Dermis microvascular lymphatic vessel endothelial cell (primary cell): ENCODE results near the gene CCND3. TPM values are rescaled to one million over a fixed set of nuclear protein-coding genes. Genes with fewer than 3 reads are reported as not detected.
A peak's percentile ranks its signal among the peaks of the same experiment; 100 is the strongest.

ENCODE experiments used
- DNase-seq, 2 donors: peaks; one replicate each; pipeline versions ENCODE4 v3.0.0 to v3.0.0-alpha.2; 2010; ENCODE audit warnings: low read depth in 2 of 2
- total RNA-seq: library from RNA; depleted of rRNA; stranded (reverse); fragments of >200 nt; gene quantifications from 2 replicates; pipeline ENCODE4 v1.2.1, GENCODE V29; 2014

The CCND3 gene
- total RNA-seq, 1 donor from 2014 or later = 31.3 TPM

DNA sequence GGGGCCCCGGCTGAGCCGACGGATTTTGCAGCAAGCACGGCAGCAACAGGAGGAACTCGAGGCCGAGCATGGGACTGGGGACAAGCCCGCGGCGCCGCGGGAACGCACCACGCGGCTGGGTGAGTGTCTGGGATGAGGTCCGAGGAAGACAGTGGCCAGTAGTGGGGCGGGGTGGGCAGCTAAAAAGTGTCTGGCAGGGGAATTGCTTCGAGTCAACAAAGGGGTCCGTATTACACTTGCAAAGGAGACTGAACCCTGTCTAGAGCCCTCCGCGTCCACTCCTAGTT, 20.0 kb downstream of the CCND3 start:
- no peak for DNase-seq

DNA sequence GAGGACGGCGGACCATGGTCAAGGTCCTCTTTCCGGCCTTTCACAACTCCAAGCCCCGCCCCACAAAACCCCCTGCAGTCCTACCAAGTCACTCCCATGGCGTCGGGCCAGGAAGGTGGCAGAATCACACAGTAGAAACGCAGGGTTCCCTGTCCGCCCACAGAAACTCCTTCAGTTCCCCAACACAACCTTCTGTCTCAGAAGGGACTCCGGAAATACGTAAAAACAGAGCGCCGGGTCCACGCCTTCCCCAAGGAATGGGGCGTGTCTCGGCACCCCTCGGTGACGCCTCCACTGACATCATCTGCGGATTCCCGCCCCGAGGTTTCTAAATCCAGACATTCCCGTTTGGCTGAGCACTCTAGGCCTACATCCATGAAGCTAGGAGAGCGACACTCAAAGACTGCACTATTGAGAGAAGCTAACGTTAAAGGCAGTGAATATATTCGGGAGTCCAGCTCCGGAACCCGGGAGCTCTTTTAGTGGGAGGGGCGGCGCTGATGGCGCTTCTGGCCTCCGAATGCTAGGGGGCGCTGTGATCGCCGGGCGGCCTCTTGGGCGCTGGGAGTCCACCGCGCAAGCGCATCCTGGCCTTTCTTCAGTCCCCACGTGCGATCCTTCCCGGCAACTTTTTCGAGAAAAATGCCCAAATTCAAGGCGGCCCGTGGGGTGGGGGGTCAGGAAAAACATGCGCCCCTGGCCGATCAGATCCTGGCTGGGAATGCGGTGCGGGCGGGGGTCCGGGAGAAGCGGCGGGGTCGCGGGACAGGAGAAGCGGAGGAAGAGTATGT, 20.5 kb downstream of the CCND3 start, which contains the start of the genes BYSL and MED20:
Gene BYSL, plus strand, starts transcription at position 579 of the 791 bp plus-strand sequence. Its CDS starts 64 bp downstream, at position 643.
Gene MED20, minus strand, starts transcription at position 219 of the 791 bp plus-strand sequence. Its CDS starts 121 bp downstream, at position 98.
- DNase-seq = peak; percentile 79 to 95

DNA sequence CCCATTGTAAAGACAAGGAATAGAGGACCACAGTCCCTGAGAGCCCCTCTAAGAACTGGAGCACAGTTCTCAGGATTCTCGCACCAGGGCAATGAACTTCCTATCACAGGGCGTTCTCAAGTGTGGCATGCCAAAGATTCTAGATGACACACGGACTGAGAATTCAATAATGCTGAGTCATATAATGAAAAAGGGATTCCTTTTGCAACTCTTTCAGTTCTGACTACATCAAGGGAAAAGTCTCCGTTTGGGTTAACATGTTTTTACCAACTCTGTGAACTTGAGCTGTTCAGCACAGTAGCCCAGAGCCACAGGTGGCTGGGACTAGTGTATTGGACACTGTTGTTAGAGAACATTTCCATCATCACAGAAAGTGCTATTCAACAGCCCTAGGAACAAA, 24.1 kb downstream of the CCND3 start:
- DNase-seq = peak in 1 of 2 donors; percentile 83

DNA sequence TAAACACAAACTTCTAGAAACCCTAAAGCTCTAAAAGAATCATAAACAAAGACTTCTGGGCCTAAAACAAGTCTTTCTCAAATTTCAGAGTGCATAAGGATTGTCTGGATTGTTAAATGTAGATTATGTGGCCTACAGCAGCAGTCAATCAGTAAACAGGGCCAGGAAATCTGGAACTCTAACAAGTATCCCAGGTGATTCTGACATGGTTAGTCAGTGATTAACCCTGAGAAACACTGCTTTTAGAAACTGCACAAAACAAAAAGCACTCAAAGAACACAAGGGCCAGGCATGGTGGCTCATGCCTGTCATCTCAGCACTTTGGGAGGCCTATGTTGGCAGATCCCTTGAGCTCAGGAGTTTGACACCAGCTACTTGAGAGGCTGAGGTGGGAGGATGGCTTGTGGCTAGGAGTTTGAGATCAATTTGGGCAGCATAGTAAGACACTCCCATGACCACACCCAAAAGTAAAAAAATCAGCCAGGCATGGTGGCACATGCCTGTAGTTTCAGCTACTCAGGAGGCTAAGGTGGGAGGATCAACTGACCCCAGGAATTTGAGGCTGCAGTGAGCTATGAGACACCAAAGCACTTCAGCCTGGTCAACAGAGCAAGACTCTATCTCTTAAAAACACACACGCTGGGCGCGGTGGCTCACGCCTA, 26.6 kb downstream of the CCND3 start:
- DNase-seq = no peak

DNA sequence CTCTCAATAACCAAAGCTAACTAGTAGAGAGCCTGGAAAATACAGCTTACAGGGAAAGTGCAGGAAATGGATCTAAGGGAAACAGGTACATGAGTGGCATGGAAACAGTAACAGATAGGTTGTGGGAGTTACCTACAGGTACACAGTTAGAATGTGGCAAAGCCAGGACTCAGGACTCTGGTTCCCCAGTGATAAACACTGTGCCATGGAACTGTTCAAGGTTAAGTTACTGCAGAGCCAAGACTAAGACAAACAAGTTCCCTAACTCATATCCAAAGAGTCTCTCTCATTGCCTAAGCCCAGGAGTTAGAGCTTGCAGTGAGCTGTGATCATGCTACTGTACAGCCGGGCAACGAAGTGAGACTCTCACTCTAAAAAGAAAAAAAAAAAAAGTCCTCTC, 27.3 kb downstream of the CCND3 start:
- DNase-seq = no peak

DNA sequence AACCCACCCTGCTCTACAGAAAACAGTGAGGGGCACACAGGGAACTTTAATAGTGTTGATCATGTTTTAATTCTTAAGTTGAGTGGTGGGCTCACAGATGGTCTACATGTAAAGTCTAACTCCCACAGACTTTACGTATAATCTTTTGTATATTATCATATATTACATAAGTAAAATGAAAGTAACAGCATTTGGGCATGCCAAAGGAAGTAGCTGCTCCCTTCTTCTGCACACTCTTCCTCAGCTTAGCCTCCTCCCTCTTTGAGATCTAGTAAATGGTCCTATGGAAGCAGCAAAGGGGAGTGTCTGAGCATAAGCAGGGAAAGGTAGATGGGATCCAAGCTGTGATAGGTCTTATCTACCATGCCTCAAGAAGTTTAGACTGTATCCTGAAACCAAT, 31.9 kb downstream of the CCND3 start:
- DNase-seq = no peak

DNA sequence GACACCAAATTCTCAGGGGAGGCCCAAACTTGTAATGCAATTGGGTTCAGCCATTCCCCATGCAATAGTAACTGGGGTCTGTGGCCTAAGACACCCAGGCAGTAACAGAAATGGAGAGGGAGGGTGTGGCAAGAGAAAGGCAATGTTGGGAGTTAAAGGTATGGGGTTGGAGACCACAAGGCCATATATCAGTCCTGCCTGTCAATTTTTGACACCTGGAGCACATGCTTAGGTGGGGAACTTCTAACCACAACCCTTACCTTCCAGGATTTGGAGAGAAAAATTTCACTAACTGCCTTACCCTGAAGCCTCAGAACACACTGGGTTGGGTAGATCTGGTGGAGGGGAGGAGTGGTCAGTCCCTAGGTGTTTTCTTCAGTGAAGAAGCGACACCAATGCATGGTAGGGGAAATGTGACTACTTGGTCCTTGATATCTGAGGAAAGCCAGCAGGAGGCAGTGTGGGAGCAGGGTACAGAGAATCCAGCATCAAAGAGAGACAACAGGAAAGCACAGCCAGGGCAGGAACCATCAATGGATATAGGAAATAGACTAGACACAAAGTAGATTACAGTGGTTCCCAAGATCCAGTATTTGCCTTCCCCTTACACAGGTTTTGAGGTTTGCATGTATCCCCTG, 39.6 kb downstream of the CCND3 start:
- DNase-seq = peak; percentile 14 to 34

DNA sequence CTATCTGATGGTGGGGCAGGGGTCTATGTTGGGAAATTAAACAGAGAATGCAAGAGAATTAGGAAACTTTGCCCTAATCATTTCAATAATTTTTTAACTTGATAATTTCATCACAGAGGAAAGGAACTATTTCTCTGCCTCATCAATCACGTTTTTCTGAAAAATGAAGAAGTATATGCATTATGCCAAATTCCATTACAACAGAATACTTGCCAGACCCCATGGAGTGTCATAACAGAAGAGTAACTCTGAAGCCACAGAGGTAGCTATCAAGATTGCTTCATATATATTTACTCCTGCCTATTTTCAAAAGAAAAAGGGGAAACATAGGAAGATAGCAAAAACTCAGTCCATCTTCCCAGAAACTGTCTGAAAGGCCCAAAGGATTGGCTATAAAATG, 40.7 kb downstream of the CCND3 start:
- no peak for DNase-seq

DNA sequence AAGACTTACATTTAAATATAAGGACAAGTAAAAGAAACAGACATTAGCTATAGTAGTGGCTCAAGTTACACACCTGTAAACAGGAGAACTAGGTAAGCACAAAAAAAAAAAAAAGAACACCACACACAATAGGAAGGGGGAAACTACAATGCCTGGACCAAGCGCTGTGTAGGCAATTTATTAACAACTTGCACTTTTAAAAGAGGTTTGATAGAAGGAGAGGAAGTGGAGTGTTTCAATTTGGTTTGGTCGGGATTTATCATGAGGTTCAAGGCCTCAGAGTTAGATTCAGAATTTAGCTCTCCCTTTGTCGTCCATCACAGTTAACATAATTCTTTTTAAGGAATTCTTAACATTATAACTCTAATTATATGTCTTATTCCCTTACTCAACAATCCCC, 45.3 kb downstream of the CCND3 start:
- no peak for DNase-seq

DNA sequence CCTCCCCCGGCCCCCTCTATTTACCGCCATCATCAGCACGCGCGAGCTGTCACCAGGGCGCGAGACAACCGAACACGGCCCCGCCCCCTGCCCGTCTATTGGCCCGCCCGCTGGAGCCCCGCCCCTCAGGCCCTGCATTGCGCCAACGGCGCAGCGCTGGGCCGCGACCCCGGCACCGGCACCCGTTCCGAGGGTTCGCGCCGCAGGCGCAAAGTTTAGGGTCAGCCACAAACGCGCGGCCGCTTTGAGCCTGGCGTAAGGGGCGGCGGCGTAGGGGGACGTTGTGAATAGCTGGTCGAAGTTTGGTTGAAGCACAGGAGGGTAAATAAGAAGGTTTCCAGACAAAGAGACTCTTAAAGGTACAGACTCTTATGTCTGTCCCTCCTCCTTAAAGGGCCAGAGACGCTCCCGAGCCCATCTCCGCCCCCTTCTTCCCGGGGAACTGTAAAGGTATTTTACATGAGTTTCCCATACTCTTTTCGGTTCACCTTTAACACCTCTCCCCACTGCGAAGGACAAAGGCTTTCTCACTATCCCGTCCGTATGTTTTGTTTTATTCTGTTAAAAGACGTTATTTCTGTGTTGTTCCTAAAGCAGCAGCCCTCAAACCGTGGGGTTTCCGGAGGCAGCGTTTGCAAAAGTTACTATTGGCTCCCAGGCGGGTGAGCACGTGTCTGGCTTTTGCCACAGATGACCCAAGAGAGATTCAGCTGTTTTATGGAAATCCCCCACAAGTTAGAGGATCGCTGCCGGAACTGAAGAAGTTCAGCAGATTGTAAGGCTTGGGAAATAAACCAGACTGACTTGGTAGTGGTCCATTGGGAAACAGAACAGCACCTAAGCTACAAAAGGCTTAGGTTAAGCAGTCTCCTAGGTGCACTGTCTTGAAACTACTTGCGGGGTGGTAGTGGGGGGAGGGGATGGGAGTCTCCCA, 46.0 kb downstream of the CCND3 start, which contains the start of gene USP49:
Gene USP49, minus strand, starts transcription at position 76 of the 934 bp plus-strand sequence. CDS start 88,392 bp downstream, outside the sequence.
- peak; percentile 77 to 93 for DNase-seq

DNA sequence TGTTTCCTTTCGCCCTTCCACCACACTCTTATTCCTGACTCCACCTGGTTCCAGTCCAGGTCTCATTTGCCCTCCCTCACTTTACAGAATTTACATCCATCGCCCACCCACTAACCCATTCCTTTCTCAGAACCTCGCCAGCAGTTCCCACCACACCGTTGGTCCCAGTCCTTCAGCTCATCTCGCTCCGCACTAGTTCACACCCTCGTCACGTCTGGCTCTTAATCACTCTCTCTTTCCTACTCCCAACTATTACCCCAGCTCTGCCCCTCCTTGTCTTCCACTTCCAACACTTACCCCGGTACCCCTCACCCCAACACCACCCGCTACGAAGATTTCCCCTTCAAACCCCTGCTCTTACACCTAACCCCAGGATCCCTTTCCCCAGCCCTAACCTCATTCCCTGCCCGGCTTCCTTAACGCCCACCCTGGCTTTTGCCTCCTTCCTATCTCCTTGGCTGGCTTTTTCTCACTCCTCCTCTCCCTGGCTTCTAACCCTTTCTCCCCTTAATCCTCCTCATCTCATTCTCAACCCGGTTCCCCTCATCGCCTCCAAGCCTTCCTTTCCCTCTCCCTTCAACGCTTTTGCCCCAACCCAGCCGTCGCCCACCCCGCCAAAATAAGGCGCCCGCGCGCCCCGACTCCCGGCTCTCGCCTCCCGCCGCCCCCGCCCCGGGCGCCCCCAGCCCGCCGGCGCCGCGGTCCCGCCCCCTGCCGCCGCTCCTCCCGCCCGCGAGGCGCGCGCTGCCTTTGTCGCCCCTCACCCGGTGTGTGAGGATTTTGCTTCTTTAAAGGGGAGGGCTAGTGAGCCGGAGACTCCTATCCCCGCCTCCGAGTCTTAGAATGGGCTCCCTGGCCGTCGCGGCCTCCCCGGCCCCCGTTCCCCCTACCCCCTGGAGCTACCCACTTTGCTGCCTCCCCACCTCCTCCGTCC, 47.0 kb downstream of the CCND3 start:
- peak in 1 of 2 donors; percentile 23 for DNase-seq

DNA sequence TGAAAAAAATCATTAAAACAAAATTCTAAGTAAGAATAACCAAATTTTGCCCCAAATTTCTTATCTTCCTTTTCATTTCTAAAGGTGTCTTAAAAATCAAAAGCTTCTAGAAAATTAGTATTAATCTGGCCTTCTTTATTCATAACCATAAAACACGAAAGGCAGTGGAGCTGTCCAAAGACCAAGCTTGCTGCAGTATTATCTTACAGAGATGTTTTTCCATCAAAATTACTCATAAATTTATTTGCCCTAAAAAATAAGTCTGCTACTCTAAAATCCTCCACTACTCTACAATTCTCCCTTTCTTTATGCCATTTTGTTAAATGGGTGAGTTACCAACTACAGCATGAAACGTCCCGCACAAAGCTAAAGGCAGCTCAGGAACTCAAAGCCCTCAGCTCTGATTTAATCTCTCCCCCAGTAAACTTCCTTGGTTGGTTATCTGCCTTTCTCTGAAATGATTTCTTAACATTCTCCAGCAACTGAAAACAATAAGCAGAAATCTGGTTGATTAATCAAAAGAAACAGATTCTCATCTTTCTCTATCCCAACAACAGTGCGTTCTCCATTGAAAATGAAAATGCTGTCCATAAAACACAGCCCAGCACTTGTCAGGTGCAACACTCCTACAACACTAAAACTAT, 48.6 kb downstream of the CCND3 start:
- DNase-seq = no peak

DNA sequence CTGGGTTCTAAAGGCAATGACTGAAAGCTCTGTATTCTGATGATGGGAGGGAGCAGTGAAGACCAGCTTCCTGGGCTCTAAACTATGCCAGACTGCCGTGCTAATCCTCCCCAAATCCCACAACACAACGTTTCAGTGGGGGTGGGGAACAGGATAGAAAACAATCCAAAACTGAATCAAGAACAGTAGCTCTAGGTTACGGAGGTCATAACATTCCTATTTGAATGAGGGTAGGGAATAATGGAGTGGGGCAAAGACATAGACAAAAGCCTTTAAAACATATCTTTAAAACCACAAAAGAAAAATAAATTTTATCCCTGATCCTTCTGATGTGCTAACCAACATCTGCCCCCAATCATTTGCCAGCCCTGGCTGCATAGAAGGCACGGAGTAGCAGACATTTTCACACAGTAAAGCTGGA, 54.3 kb downstream of the CCND3 start:
- no peak for DNase-seq

DNA sequence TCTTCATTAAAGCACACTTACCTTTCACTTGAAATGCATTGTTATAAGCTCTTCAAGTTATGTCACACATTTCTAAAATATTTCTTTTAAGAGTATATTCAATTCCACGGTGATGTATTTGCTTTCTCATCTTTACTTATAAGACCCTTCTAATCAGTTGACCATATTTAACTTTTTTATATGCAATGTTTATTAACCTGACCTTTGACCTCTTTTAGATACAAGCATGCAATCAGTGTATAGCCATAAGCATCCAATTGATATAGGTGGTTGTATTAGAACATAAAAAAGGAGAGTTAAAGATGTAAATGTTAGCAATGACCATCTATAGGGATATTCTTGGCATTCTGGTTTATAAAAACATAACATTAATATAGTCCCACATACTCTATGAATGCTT, 55.7 kb downstream of the CCND3 start:
- no peak for DNase-seq

DNA sequence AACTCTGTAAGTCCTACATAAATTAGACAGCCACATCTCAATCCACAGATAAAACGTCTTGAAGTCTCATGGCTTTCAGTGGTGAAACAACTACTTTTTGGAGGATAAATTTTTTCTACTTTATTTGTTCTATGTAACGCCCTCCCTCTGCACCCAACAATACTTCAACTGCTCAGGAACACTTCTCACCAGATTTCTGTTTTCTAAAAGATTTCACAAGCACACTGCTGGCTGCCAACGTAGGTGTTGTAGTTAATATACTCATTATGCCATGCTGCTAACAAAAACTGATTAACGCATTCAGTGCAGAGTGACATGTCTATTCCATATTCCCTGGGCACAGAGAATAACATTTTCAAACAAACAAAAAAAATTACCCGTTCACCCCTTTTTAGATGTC, 56.7 kb downstream of the CCND3 start:
- no peak for DNase-seq
